ENCODE measurements around the gene EIF4E2.

The EIF4E2 gene

DNA sequence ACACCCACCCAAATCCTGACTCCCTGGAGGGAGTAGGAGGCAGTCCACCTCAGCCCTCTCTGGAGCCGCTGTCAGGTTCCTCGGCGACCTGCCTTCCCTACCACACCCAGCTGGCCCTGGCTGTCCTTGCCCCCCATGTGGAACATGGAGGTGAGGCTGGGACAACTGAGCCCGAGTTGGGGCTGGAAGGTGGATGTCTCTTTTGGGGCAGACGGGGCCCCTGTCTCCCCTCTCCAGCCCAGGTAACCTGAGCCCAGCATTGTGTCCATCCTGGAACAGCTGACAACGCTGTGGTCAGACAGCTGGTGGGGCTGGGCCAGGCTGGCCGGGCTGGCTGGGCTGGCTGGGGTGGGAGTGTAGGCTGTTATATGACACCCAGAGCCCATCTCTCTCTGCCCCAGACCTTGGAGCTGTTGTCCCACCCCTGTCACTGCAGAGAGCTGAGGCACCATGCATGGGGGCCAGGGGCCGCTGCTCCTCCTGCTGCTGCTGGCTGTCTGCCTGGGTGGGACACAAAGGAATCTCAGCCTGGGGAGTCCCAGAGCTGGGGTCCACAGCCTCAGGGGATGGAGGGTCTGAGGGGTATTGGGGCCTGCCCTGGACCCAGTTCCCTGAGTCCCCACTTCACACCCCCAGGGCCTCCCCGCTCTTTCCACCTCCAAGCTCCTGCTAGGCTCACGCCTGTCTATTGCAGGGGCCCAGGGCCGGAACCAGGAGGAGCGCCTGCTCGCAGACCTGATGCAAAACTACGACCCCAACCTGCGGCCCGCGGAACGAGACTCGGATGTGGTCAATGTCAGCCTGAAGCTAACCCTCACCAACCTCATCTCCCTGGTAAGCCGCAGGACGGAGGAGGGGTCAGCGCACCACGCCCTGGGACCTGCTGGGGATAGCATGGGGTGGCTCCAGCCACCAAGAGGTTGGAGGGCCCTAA, 10.9 kb upstream of the EIF4E2 start, which contains the start of gene CHRNG:
Gene CHRNG, plus strand, starts transcription at position 395 of the 934 bp plus-strand sequence. Its CDS starts 56 bp downstream, at position 451.
- DNase-seq, result no peak

DNA sequence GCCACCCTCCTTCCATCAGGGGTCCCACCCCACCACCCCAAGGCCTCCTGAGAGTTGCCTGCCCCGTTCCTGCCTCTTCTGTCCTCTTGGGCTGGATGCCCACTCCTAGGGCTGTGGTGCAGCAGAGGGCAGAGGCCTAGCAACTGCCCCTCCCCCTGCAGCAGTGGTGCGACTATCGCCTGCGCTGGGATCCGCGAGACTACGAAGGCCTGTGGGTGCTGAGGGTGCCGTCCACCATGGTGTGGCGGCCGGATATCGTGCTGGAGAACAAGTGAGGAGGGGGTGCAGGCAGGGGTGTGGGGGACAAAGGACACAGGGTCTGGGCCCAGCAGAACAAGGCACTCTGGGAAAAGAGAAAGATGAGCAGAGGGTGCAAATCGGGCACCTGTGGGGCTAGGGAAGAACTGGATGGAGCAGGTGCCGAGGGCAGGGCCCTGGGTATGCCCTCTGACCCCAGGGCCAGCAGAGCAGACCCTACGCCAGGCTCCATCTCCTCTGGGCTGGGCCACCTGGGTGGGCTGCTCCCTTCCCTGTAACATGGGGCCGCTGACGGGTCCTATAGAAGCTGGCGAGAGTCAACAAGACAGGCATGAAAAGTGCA, 9.9 kb upstream of the EIF4E2 start:
- DNase-seq, result no peak

DNA sequence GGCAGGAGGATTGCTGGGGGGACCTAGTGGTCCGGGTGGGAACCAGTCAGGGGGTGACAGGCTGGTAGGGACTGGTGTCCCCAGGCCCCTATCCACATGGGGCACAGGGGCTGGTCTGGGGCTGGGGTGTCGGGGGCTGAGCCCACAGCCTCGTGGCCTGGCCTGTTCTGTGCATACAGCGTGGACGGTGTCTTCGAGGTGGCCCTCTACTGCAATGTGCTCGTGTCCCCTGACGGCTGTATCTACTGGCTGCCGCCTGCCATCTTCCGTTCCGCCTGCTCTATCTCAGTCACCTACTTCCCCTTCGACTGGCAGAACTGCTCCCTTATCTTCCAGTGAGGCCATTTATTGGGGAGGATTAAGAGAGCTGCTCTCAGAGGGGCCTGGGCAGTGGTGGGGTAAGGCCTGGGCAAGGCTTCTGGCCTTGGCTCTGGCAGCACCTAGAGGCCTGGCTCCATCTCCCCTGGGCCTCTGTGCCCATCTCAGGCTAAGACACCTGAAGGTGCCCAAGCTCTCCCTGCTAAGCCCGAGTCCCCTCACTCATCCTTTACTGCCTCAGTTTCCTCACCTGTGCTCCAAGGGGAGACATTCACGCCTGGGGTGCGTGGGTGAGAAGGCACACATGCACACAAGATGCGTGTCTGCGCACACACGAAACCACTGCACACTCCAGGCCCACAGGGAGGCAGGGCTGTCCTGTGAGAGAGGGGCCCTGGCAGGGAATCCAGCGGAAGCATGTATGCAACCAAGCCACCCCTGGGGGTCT, 9.1 kb upstream of the EIF4E2 start:
- DNase-seq, result no peak

DNA sequence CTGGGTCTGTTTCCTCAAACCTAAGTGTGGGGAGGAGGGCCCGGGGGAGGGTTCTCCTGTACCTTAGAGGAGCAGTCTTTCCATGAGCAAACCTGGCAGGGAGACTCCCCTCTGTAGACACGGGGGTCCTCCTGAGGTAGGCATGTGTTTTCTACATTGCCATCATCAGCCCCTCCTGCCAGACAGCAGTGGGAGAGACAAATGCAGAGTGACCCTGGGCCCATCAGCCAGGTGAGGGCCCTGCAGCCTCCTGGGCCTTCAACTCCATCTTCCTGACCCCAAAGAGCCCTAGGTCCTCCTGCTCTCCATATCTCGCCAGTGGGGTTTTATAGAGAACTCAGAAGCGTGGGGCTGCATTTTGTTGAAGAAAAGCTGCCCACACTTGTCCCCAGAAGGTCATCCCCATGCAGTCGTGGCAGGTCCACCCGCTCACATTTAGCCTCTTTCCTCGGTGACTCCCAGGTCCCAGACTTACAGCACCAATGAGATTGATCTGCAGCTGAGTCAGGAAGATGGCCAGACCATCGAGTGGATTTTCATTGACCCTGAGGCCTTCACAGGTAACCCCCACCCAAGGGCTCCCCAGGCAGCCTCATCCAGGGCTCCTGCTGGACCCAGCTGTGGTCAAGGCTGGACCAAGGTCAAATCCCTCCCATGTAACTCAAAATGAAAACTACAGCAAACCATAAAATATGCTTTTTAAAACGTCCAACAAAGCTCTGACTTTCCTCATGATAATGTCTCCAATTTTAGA, 8.4 kb upstream of the EIF4E2 start:
- DNase-seq, result no peak

DNA sequence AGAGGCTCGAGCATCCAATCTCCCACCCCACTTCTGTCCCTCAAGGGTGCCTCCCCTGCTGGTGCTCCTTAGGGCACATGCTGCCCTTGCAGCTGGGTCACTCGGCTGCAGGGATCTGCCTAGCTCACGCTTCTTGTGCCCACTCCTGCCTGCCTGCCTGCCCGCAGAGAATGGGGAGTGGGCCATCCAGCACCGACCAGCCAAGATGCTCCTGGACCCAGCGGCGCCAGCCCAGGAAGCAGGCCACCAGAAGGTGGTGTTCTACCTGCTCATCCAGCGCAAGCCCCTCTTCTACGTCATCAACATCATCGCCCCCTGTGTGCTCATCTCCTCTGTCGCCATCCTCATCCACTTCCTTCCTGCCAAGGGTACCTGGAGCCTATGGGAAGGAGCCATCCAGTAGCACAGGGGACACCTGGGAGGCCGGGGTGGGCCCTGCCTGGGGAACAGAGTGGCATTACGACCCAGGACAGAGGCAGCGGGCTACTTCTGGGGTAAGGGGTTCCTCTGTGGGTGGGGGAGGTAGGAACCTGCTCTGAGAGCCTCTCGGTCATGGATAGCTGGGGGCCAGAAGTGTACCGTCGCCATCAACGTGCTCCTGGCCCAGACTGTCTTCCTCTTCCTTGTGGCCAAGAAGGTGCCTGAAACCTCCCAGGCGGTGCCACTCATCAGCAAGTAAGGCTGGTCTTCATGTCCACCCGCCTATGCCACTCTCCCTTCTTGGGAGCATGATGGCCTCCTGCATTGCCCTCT, 7.6 kb upstream of the EIF4E2 start:
- DNase-seq, result no peak

DNA sequence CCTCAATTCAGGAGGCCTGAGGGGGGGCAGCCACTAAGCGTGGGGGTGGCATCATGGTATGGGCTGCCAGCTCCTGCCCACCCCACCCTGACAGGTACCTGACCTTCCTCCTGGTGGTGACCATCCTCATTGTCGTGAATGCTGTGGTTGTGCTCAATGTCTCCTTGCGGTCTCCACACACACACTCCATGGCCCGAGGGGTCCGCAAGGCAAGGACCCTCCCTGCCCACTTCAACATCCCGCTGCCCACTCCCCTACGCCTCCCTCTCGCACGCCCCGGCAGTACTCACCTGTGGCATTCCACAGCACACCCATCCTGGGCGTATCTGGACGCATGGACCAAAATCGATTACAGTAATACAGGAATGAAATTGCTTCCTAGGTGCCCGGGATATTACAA, 7.0 kb upstream of the EIF4E2 start:
- DNase-seq, result no peak

DNA sequence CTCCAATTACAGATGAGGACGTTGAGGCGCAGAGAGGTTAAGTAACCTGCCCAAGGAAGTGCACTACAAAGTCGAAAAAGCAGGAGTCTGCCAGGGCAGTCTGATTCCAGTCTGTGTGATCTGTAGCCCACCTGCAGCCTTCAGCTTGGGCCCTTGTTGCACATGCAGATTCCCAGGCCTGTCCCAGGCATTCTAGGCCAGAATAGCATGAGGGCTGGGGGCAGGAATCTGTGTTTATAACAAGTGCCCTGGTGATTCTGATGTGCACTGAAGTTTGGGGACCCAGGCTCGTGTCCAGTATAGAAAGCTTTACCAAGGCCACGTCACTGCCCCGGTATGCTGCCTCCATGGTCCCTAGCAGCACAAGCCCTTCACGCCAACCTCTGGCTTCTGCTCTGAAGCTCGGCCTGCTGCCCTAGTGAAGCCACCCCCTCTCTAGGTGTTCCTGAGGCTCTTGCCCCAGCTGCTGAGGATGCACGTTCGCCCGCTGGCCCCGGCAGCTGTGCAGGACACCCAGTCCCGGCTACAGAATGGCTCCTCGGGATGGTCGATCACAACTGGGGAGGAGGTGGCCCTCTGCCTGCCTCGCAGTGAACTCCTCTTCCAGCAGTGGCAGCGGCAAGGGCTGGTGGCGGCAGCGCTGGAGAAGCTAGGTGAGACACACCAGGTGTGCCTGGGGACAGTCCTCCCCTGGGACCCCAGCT, 6.4 kb upstream of the EIF4E2 start:
- DNase-seq, result no peak

DNA sequence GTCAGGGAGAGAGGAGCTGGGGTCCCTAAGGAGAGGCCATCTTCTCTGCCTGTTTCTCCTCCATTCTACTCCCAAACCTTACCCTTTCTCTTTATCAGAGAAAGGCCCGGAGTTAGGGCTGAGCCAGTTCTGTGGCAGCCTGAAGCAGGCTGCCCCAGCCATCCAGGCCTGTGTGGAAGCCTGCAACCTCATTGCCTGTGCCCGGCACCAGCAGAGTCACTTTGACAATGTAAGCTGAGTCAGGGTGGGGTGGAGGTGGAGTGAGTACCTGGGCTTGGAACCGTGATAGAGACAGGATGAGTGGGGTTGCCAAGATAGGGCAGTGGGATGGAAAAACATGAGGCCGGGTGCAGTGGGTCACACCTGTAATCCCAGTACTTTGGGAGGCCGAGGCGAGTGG, 5.8 kb upstream of the EIF4E2 start:
- no peak for DNase-seq

DNA sequence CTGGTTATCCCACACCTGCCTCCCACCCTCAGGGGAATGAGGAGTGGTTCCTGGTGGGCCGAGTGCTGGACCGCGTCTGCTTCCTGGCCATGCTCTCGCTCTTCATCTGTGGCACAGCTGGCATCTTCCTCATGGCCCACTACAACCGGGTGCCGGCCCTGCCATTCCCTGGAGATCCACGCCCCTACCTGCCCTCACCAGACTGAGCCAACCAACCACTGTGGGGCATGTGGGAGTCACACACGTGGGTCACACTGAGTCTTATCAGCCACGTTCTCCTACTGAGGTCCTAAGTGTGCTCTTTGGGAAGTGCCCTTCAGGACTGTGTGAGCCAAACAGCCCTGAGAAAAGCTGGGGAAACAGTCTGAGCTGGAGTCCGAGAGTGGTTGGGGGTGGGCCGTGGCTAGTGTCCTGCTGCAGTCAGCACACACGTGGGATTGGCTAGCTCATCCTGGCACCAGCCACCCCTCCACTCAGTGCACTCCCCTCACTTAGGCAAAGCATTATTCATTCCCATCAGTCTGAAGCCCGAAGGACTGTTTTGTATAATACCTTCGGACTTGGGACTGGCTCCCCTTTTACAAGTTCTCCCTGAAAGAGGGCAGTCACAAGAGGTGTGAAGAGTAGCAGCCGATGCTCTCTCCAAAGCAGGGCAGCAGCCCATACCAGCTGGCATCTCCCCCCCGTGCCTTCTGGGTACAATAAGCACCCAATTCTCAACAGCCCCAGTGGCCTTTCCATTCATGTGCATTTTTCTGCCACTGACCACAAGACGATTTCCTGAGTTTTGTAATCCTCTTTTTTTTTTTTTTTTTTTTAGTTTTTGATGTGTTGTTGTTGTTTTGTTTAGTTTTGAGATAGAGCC, 4.7 kb upstream of the EIF4E2 start:
- no peak for DNase-seq

DNA sequence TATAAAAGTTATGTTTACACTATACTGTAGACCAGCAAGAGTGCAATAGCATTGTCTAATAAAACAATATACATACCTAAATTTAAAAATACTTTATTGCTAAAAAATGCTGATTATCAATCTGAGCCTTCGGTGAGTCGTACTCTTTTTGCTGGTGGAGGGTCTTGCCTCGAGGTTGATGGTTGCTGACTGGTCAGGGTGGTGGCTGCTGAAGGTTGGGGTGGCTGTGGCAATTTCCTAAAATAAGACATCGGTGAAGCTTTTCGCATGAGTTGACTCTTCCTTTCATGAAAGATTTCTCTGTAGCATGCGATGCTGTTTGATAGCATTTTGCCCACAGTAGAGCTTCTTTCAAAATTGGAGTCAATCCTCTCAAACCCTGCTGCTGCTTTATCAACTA, 2.5 kb upstream of the EIF4E2 start:
- DNase-seq, result no peak

DNA sequence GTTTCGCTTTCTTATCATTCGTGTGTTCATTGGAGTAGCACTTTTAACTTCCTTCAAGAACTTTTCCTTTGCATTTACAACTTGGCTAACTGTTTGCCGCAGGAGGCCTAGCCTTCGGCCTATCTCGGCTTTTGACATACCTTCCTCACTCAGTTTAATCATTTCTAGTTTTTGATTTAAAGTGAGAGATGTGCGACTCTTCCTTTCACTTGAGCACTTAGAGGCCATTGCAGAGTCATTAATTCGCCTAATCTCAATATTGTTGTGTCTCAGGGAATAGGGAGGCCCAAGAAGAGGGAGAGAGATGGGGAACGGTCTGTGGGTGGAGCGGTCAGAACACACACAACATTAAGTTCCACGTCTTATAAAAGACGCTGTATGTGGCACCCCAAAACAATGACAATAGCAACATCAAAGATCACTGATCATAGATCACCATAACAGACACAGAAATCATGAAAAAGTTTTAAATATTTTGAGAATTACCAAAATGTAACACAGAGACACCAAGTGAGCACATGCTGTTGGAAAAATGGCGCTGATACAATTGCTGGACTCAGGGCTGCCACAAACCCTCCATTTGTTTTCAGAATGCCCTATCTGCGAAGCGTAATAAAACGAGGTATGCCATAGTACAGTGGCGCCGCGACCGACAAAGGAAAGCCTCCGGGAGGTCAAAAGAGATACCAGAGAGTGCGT, 685 bp upstream of the EIF4E2 start:
- DNase-seq, result no peak

DNA sequence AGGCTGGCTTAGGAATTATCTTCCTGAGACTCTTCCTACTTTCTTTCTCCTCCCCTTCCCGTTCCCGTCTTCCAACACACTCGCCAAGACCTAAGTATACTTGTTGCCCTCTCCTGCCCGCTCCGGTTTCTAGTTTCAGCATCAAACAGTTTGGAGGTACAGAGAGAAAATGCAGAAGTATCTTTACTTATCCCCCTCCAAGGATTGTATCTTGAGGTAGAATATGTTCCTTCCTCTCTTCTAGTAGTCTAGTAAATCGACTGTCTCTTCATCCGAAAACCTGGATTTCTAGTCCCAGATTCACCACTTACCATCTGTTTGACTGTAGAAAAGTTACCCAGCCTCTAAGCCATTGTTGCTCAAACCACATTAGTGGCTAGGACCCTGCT, 755 bp downstream of the EIF4E2 start:
- no peak for DNase-seq

DNA sequence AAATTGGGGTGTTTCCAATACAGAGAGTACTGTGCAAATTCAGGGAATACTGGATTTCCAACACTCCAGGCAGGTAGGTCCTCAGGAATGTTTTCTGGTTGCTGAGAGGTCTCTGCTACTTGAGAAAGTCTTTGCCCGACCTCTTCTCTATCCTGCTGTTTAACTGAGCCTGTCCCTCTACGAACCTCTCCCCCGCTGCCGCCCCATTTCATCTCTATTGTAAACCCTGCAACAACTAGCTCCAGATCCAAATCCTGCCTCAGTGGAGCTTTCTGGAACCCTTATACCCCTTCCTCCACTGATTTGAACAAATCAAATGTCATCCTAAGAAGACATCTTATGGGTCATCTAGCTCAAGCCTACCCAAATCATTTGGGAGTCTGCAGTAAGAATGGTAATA, 1.3 kb downstream of the EIF4E2 start:
- DNase-seq, result no peak

DNA sequence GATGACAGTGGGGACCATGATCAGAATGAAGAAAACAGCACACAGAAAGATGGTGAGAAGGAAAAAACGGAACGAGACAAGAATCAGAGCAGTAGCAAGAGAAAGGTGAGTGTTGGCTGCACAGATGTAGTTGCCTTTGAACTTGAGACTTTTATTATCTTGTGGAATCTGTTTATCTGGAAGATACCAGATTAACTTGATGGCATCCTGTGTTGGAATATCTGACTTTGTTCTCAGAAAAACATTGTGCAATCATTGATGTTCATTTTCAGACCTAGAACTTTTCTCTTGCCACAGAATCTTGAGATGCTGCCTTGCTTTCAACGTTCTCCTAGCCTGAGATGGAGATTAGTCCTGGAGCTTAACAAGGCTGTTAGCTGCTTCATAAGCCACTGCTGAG, 5.9 kb downstream of the EIF4E2 start:
- no peak for DNase-seq

DNA sequence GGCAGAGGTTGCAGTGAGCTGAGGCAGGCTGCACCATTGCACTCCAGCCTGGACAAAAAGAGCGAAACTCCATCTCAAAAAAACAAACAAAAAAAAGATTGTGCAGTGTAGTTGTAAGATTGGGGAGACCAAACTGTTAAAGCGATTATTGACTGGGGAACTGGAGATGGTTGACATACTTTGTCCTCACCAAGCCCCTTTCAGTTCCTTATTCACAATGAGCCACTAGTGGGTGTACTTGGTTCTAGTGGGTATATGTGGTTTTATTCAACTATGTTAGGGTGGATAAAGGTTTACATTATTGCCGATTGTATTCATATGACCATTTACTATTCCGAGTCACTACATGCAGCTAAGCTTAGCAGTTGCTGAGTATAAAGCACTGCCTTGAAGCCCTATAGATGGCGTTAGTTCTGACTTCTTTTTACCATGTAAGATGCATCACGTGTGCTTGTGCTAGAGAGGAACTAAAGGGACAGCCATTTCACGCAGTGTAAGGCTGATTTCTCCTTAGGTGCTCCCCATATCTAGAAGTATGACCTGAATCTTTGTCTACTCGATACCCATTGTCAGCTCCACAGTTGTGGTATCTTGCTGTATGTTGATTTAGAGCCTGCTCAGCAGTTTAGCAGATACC, 12.1 kb downstream of the EIF4E2 start:
- DNase-seq, result no peak

DNA sequence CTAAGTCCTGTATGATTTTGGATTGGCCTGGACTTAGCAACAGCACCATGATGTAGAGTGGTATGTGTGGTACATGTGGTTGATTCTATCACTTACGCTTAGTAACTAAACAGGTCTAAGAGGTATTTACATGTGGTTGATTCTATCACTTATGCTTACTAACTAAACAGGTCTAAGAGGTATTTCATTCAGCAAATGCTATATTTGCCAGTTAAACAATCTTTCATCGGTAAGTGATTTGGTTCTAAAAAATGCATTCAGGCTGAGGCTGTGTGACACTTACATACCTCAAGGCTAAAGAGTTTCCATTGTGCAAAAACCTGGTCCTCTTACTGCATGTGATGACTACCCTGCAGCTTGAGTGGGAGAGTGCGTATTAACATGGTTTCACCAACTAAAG, 13.1 kb downstream of the EIF4E2 start:
- no peak for DNase-seq

DNA sequence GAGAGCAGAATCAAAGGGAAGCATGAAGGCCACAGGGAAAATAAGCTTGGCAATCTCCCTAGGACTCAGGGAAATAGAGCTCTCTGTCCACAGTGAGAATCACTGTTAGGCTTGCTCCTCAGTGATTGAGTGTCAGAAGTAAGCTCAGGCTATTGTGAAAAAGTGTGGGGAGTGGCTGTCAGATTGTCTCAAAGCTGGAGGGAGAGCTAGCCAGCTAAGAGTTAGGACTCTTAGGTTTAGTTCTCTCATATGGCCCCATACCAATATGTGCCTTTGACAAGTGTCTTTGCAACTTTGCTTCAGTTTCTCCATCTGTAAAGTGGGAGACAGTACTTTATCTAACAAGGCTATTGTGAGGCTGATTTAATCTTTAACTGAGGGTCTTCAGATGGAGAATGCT, 17.2 kb downstream of the EIF4E2 start:
- DNase-seq, result no peak

DNA sequence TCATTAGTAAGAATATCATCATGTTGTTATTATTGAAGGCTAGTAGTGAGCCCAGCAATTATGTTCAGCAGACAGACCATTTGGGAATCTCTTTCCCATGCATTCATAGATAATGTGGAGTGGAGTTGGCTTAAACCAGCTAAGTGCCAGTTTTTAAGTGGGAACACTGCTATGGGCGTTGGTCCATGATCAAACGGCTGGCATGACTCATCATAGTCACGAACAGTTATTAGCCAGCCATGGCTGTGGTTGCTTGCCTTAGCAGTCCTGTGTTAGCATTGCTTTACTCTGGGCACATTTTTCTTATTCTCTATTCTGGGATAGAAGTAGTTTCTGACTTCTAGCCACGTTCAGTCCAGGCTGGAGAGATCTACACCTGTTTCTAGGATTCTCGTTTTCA, 17.7 kb downstream of the EIF4E2 start:
- DNase-seq, result no peak

DNA sequence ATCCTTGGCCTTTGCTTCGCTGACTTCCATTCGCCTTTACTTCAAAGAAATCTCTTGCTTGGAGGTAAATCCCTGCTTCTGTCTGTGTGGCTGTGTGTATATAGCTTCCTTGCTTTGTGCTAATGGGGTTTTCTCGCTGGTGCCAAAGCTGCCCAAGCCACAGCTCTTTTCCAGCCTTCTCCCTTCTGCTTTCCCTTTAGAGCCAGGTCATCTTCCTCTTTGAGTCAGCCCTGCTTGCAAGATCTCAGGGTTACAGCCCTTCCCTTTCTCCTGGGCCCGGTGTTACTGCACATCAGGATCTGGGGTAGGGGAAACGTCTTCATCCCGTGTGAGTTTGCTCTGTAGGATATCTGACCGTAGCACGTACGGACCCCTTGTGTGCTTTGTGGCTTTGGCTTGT, 19.1 kb downstream of the EIF4E2 start:
- no peak for DNase-seq
